Right forelimb (tissue), 1 donor: Measurements from ENCODE around the gene PALM3.
A peak's percentile ranks its signal among the peaks of the same experiment; 100 is the strongest.

Experiments used
- DNase-seq: peaks from one replicate; pipeline ENCODE4 v3.0.0-alpha.2; 2018

PALM3 gene

GRCh38 chr19:14061751-14062557 lies at the start of gene PALM3:
Gene PALM3, minus strand, starts transcription at chr19:14062076. Its CDS starts 96 bp downstream, at chr19:14061980.
- DNase-seq, result no peak

- no peak for DNase-seq
Measured at GRCh38 chr19:14111486-14111885, 49.6 kb upstream of the PALM3 start.

GRCh38 chr19:14110650-14111049 lies 48.8 kb upstream of the PALM3 start:
- no peak for DNase-seq

- DNase-seq, result no peak
Measured at GRCh38 chr19:14107581-14108461, 45.9 kb upstream of the PALM3 start.

GRCh38 chr19:14106840-14107239 lies 45.0 kb upstream of the PALM3 start:
- DNase-seq, result no peak

GRCh38 chr19:14105680-14106079 lies 43.8 kb upstream of the PALM3 start:
- no peak for DNase-seq

- no peak for DNase-seq
Measured at GRCh38 chr19:14103310-14103709, 41.4 kb upstream of the PALM3 start.

GRCh38 chr19:14102756-14103155 lies 40.9 kb upstream of the PALM3 start:
- no peak for DNase-seq

- DNase-seq, result no peak
Measured at GRCh38 chr19:14102102-14102696, 40.3 kb upstream of the PALM3 start.

- no peak for DNase-seq
Measured at GRCh38 chr19:14101003-14101545, 39.2 kb upstream of the PALM3 start.

GRCh38 chr19:14097532-14098151 lies 35.8 kb upstream of the PALM3 start:
- no peak for DNase-seq

GRCh38 chr19:14096272-14096992 lies 34.6 kb upstream of the PALM3 start:
- no peak for DNase-seq

- no peak for DNase-seq
Measured at GRCh38 chr19:14094854-14095253, 33.0 kb upstream of the PALM3 start.

- DNase-seq, result no peak
Measured at GRCh38 chr19:14093117-14093823, 31.4 kb upstream of the PALM3 start.

- DNase-seq, result peak; percentile 63
Measured at GRCh38 chr19:14091813-14092462, 30.1 kb upstream of the PALM3 start.

GRCh38 chr19:14091081-14091812 lies 29.4 kb upstream of the PALM3 start:
- no peak for DNase-seq

GRCh38 chr19:14090509-14091080 lies 28.7 kb upstream of the PALM3 start, which contains the start of gene SAMD1:
Gene SAMD1, minus strand, starts transcription at chr19:14090751.
- peak; percentile 94 for DNase-seq

- DNase-seq, result peak; percentile 65
Measured at GRCh38 chr19:14089662-14090508, 28.0 kb upstream of the PALM3 start.

GRCh38 chr19:14089412-14089661 lies 27.5 kb upstream of the PALM3 start:
- no peak for DNase-seq
